RWPE2 (cell line): ENCODE measurements around the gene AQP6.

ENCODE experiments used
- ATAC-seq: fragments of 200-7000 bp; cut with Tn5 transposase; 3 replicates; pipeline ENCODE4 v1.9.1; 2021; ENCODE audit warnings: low read depth
- DNase-seq: peaks from one replicate; pipeline ENCODE4 v3.0.0-alpha.2; 2020; ENCODE audit warnings: low spot score
- H3K27ac ChIP-seq: fragments of 450-650 bp; 2 replicates; pipeline ENCODE4 v1.5.1; 2017; ENCODE audit warnings: mild to moderate bottlenecking; ENCODE audit not compliant: poor library complexity, severe bottlenecking
- H3K27me3 ChIP-seq: fragments of 250-450 bp; sonication (Bioruptor Pico); 2 replicates; pipeline ENCODE4 v1.5.1; 2021; ENCODE audit warnings: mild to moderate bottlenecking, moderate library complexity; ENCODE audit not compliant: insufficient read depth, poor library complexity, severe bottlenecking
- H3K36me3 ChIP-seq: fragments of 250-450 bp; sonication (Bioruptor Pico); 2 replicates; pipeline ENCODE4 v1.5.1; 2020; ENCODE audit warnings: low read depth, mild to moderate bottlenecking, moderate library complexity
- H3K4me1 ChIP-seq: fragments of 250-450 bp; sonication (Bioruptor Pico); 2 replicates; pipeline ENCODE4 v1.5.1; 2021; ENCODE audit warnings: mild to moderate bottlenecking, moderate library complexity; ENCODE audit not compliant: insufficient read depth, poor library complexity, severe bottlenecking
- H3K4me3 ChIP-seq: fragments of 250-450 bp; sonication (Bioruptor Pico); 2 replicates; pipeline ENCODE4 v1.5.1; 2021; ENCODE audit warnings: mild to moderate bottlenecking, moderate library complexity; ENCODE audit not compliant: severe bottlenecking
- H3K9me3 ChIP-seq: fragments of 250-450 bp; sonication (Bioruptor Pico); 2 replicates; pipeline ENCODE4 v1.5.1; 2021; ENCODE audit warnings: mild to moderate bottlenecking, moderate library complexity; ENCODE audit not compliant: severe bottlenecking
- CTCF ChIP-seq: fragments of 450-650 bp; IDR thresholded peaks from one replicate; pipeline ENCODE4 v1.5.1; 2017; ENCODE audit warnings: mild to moderate bottlenecking, moderate library complexity; ENCODE audit not compliant: poor library complexity, severe bottlenecking

The AQP6 gene

GRCh38 chr12:50004696-50005095 lies 31.9 kb downstream of the AQP6 start:
- Histone ChIP-seq H3K4me1 (no peaks in the 10 kb centered on the region), H3K36me3 (peaks cover 88% of the 10 kb centered on the region), H3K4me3 (no peak overlapping the region), H3K9me3 (no peaks in the 10 kb centered on the region), H3K27me3 (no peaks in the 10 kb centered on the region), H3K27ac (no peak overlapping the region)
- ATAC-seq (no peak), DNase-seq (no peak)
- TF ChIP-seq CTCF: no peak

- ATAC-seq (no peak), DNase-seq (no peak)
- Histone ChIP-seq H3K4me1 (no peaks in the 10 kb centered on the region), H3K4me3 (no peak overlapping the region), H3K9me3 (no peaks in the 10 kb centered on the region), H3K27ac (no peak overlapping the region), H3K36me3 (peaks cover 90% of the 10 kb centered on the region), H3K27me3 (no peaks in the 10 kb centered on the region)
- no peak for TF ChIP-seq CTCF
These were observed 32.4 kb downstream of the AQP6 start for GRCh38 chr12:50005175-50005574.

- no peak overlapping the region for H3K4me3 ChIP-seq
- ATAC-seq: no peak
- DNase-seq: no peak
- peaks cover 90% of the 10 kb centered on the region for H3K36me3 ChIP-seq
- no peaks in the 10 kb centered on the region for H3K4me1 ChIP-seq
- no peaks in the 10 kb centered on the region for H3K27me3 ChIP-seq
- H3K9me3 ChIP-seq: no peaks in the 10 kb centered on the region
- H3K27ac ChIP-seq: no peak overlapping the region
- TF ChIP-seq CTCF: no peak
These were observed 33.5 kb downstream of the AQP6 start for GRCh38 chr12:50006280-50006679.

- DNase-seq (no peak), ATAC-seq (no peak)
- H3K27me3 ChIP-seq: no peaks in the 10 kb centered on the region
- H3K4me1 ChIP-seq: no peaks in the 10 kb centered on the region
- TF ChIP-seq CTCF: no peak
- H3K36me3 ChIP-seq: peaks cover 87% of the 10 kb centered on the region
- H3K4me3 ChIP-seq: no peak overlapping the region
- H3K9me3 ChIP-seq: no peaks in the 10 kb centered on the region
- no peak overlapping the region for H3K27ac ChIP-seq
These were observed 34.2 kb downstream of the AQP6 start for GRCh38 chr12:50006754-50007442.

- Histone ChIP-seq H3K36me3 (peaks cover 78% of the 10 kb centered on the region), H3K4me3 (no peak overlapping the region), H3K27ac (no peak overlapping the region), H3K9me3 (no peaks in the 10 kb centered on the region), H3K4me1 (peaks cover 13% of the 10 kb centered on the region), H3K27me3 (no peaks in the 10 kb centered on the region)
- ATAC-seq: no peak
- no peak for TF ChIP-seq CTCF
- no peak for DNase-seq
These were observed 40.8 kb downstream of the AQP6 start for GRCh38 chr12:50013361-50014147.
